ENCODE data around the gene AGTPBP1.

GRCh38 chr9:85599540-85600105 is 142.1 kb downstream of the AGTPBP1 start:
- TF ChIP-seq POLR2A (IDR thresholded peaks at IDR 0.05) (no peak), CTCF (IDR thresholded peaks at IDR 0.05) (no peak)
